ENCODE data around the gene PCNX3.
"Not testable (repeated sequence)": the region's sequence is repeated elsewhere in the genome, so short reads cannot be mapped to it uniquely, and the experiment has no call there.

PCNX3 gene

DNA sequence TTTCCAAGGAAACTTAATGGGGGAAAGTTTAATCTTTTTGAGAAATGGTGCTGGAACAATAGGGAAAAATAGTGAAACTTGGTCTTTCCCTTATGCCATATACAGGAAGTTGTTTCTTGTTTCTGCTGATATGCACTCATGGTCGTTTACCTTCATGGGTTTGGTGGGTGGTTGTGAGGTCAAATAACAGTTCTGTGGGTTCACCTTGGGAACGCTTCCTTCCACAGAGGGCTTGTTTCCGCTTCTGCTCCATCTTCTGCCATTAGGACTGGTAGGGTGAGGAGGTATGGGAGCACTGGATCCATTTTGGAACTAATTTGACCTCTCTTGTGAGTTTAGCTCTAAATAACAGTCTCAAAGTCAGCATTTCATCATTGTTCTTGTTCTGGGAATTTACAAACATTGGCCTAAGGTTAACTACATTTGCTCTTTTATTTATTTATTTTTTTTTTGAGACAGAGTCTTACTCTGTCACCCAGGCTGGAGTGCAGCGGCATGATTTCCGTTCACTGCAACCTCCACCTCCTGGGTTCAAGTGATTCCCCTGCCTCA, 64.7 kb downstream of the PCNX3 start:
- in situ Hi-C loops (cut with MboI; ENCODE audit: low sequenced_read_pairs), result no loop called here

DNA sequence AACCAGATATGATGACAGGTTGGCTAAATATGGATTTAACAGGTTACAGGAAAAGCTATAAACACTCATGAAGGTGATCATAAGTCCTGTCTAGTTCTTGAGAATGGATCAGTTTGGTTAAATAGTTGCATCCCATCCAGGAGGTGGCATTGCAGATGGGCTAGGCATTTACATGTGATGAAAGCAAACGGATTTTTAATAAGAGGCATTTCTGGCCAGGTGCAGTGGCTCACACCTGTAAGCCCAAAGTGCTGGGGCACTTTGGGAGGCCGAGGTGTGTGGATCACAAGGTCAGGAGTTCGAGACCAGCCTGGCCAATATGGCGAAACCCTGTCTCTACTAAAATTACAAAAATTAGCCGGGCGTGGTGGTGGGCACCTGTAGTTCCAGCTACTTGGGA, 67.9 kb downstream of the PCNX3 start:
- in situ Hi-C loops (cut with MboI; ENCODE audit: low sequenced_read_pairs), result not testable (repeated sequence)

DNA sequence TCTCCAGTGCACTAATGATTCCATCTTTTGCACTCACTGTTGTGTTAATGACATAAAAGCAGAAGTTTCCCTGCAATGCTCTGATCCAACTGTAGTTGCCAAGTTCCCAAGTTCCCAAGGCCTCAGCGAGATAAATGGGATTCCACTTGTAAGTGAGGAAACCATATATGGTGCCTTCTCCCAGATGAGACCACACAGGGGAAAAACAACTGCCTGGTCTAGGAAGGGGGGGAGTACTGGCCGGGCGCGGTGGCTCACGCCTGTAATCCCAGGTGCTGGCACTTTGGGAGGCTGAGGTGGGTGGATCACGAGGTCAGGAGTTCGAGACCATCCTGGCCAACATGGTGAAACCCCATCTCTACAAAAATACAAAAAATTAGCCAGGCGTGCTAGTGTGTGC, 70.4 kb downstream of the PCNX3 start:
- in situ Hi-C loops (cut with MboI; ENCODE audit: low sequenced_read_pairs), result no loop called here

Measured in HL-60/S4 treated with phorbol 12-myristate 13-acetate at 8.2 ng/mL for 4 days and 3 days (cell line).